Small intestine (tissue), 7 donors: Measurements from ENCODE around the gene RAB11B. TPM values are rescaled to one million over a fixed set of nuclear protein-coding genes. Genes with fewer than 3 reads are reported as not detected.
"Not testable (repeated sequence)": the region's sequence is repeated elsewhere in the genome, so short reads cannot be mapped to it uniquely, and the experiment has no call there.

Experiments used
- DNase-seq, 2 donors: peaks; one replicate each; pipeline versions ENCODE4 v3.0.0 to v3.0.0-alpha.2; 2013
- FAIRE-seq: peaks from 2 replicates; lab custom pipeline; 2012; peaks lifted over from hg19 to GRCh38; lab: Jason Lieb, UNC
- H3K27ac ChIP-seq, 3 donors: one replicate each; pipeline ENCODE4 v1.5.1; 2013; ENCODE audit warnings: low read length in 2 of 3, mild to moderate bottlenecking in 2 of 3, control low read depth in 1 of 3, inconsistent platforms in 1 of 3, low read depth in 1 of 3, moderate library complexity in 1 of 3
- H3K27me3 ChIP-seq, 3 donors: one replicate each; pipeline ENCODE4 v1.6.1; 2013; ENCODE audit warnings: low read length in 3 of 3, inconsistent platforms in 1 of 3; ENCODE audit not compliant: control insufficient read depth in 3 of 3, insufficient read depth in 3 of 3
- H3K36me3 ChIP-seq, 3 donors: one replicate each; pipeline ENCODE4 v1.6.1; 2013; ENCODE audit warnings: low read length in 3 of 3, inconsistent platforms in 1 of 3, low read depth in 1 of 3, mild to moderate bottlenecking in 1 of 3, moderate library complexity in 1 of 3; ENCODE audit not compliant: control insufficient read depth in 3 of 3, insufficient read depth in 2 of 3
- H3K4me1 ChIP-seq, 3 donors: one replicate each; pipeline ENCODE4 v1.6.1; 2013; ENCODE audit warnings: low read length in 2 of 3, inconsistent platforms in 1 of 3, low read depth in 1 of 3, mild to moderate bottlenecking in 1 of 3, moderate library complexity in 1 of 3; ENCODE audit not compliant: control insufficient read depth in 3 of 3, insufficient read depth in 2 of 3
- H3K4me3 ChIP-seq, 3 donors: one replicate each; pipeline ENCODE4 v1.5.1; 2013; ENCODE audit warnings: low read length in 3 of 3, control low read depth in 1 of 3, inconsistent platforms in 1 of 3, low read depth in 1 of 3, mild to moderate bottlenecking in 1 of 3, moderate library complexity in 1 of 3
- H3K9me3 ChIP-seq, 2 donors: one replicate each; pipeline ENCODE4 v1.6.1; 2013; ENCODE audit warnings: low read depth in 1 of 2, low read length in 1 of 2; ENCODE audit not compliant: control insufficient read depth in 2 of 2, insufficient read depth in 1 of 2
- WGBS, 3 donors: extraction: QIAGEN DNeasy Blood & Tissue Kit; methylation state at CpG; one replicate each; pipeline ENCODE4 v1.1.7; 2013; 5-methylcytosine and 5-hydroxymethylcytosine counted together
- polyA plus RNA-seq, 4 donors: library from polyadenylated mRNA; stranded (reverse) in 3 of 4; unstranded in 1 of 4; fragments of 200-250 nt in 3 of 4; fragments of 120-200 nt in 1 of 4; gene quantifications; one replicate each; pipeline versions ENCODE4 v1.2.1 to v1.2.3, GENCODE V29; 2013
- donor health status: healthy with polysubstance abuse.
- donor health status: control.
- donor health status: control.
- donor health status: Bipolar disorder and iron deficiency.
- donor health status: healthy.

The RAB11B gene
- polyA plus RNA-seq, 4 donors = 55.7 to 102 (median 72.2) TPM

- Histone ChIP-seq H3K4me1 (peaks cover 0 to 3% (median 0%) of the 10 kb centered on the region in 3 donors), H3K36me3 (peaks cover 9 to 83% (median 12%) of the 10 kb centered on the region in 3 donors), H3K27ac (no peak overlapping the region), H3K9me3 (no peaks in the 10 kb centered on the region), H3K4me3 (no peak overlapping the region), H3K27me3 (no peaks in the 10 kb centered on the region)
- WGBS, 3 donors = 91 to 95% (median 93%) methylated on average over 34 of the region's 34 CpGs
- FAIRE-seq (no peak), DNase-seq (no peak)
Measured at GRCh38 chr19:8399681-8400188, 9.6 kb downstream of the RAB11B start.

GRCh38 chr19:8401981-8402411 is 11.8 kb downstream of the RAB11B start:
- no peak for FAIRE-seq
- Histone ChIP-seq H3K4me1 (peaks cover 0 to 3% (median 0%) of the 10 kb centered on the region in 3 donors), H3K27ac (no peak overlapping the region), H3K9me3 (no peaks in the 10 kb centered on the region), H3K36me3 (peaks cover 12 to 70% (median 13%) of the 10 kb centered on the region in 3 donors), H3K4me3 (no peak overlapping the region), H3K27me3 (no peaks in the 10 kb centered on the region)
- WGBS, 3 donors = 92 to 96% (median 95%) methylated on average over 21 of the region's 21 CpGs
- no peak for DNase-seq

GRCh38 chr19:8403098-8403819 is 13.1 kb downstream of the RAB11B start:
- no peaks in the 10 kb centered on the region for H3K4me1 ChIP-seq
- no peak for FAIRE-seq
- H3K36me3 ChIP-seq = peaks cover 12 to 63% (median 13%) of the 10 kb centered on the region in 3 donors
- H3K9me3 ChIP-seq = no peaks in the 10 kb centered on the region
- H3K4me3 ChIP-seq = no peak overlapping the region
- H3K27me3 ChIP-seq = no peaks in the 10 kb centered on the region
- 88 to 96% (median 93%) methylated on average over 37 to 44 of the region's 44 CpGs for WGBS, 3 donors
- no peak for DNase-seq
- peak overlapping the region in 1 of 3 donors; percentile 14 for H3K27ac ChIP-seq

GRCh38 chr19:8403820-8404109 is 13.6 kb downstream of the RAB11B start:
- Histone ChIP-seq H3K27me3 (no peaks in the 10 kb centered on the region), H3K27ac (peak overlapping the region in 1 of 3 donors; percentile 14), H3K9me3 (no peaks in the 10 kb centered on the region), H3K4me1 (no peaks in the 10 kb centered on the region), H3K4me3 (no peak overlapping the region), H3K36me3 (peaks cover 12 to 59% (median 13%) of the 10 kb centered on the region in 3 donors)
- DNase-seq (no peak), FAIRE-seq (no peak)
- WGBS, 3 donors = 82 to 92% (median 91%) methylated on average over 16 to 24 of the region's 24 CpGs

- Histone ChIP-seq H3K36me3 (peaks cover 9 to 52% (median 13%) of the 10 kb centered on the region in 3 donors), H3K27ac (no peak overlapping the region)
- FAIRE-seq = no peak
Measured at GRCh38 chr19:8404391-8405151, 14.4 kb downstream of the RAB11B start.

GRCh38 chr19:8410718-8411117 is 20.6 kb downstream of the RAB11B start:
- FAIRE-seq, H3K9me3 ChIP-seq, H3K4me1 ChIP-seq, H3K4me3 ChIP-seq, H3K27me3 ChIP-seq, H3K27ac ChIP-seq, DNase-seq, H3K36me3 ChIP-seq: not testable (repeated sequence)
- WGBS, 3 donors = 82 to 86% (median 85%) methylated on average over 13 of the region's 13 CpGs

More at GRCh38 chr19:8404391-8405151, 14.4 kb downstream of the RAB11B start:
- H3K4me1 ChIP-seq = no peaks in the 10 kb centered on the region
- H3K27me3 ChIP-seq = no peaks in the 10 kb centered on the region
- no peak overlapping the region for H3K4me3 ChIP-seq
- H3K9me3 ChIP-seq = no peaks in the 10 kb centered on the region
- WGBS, 3 donors = 82 to 92% (median 89%) methylated on average over 18 of the region's 18 CpGs
- DNase-seq = no peak

- DNase-seq (peak; percentile 97), FAIRE-seq (no peak)
- Histone ChIP-seq H3K27me3 (no peaks in the 10 kb centered on the region), H3K27ac (peak within 1 kb of the TSS in 1 of 3 donors; percentile 40), H3K4me3 (peak within 1 kb of the TSS; percentile 45 to 87 (median 59)), H3K36me3 (no peaks in the 10 kb centered on the region), H3K9me3 (no peaks in the 10 kb centered on the region), H3K4me1 (peaks cover 0 to 4% (median 2%) of the 10 kb centered on the region in 3 donors)
- WGBS, 3 donors = 2 to 5% (median 4%) methylated on average over 36 to 89 of the region's 89 CpGs
Measured at GRCh38 chr19:8412783-8413628, 22.8 kb downstream of the RAB11B start, which contains the start of gene MARCHF2. Gene MARCHF2, plus strand, starts transcription at chr19:8413305. Its CDS starts 8,536 bp downstream, at chr19:8421841.

- no peaks in the 10 kb centered on the region for H3K27me3 ChIP-seq
- peaks cover 0 to 2% (median 0%) of the 10 kb centered on the region in 3 donors for H3K36me3 ChIP-seq
- WGBS, 3 donors = 12 to 22% (median 22%) methylated on average over 3 of the region's 3 CpGs
- FAIRE-seq (no peak), DNase-seq (no peak)
- peak overlapping the region in 1 of 3 donors; percentile 40 for H3K27ac ChIP-seq
- peaks cover 0 to 4% (median 2%) of the 10 kb centered on the region in 3 donors for H3K4me1 ChIP-seq
- H3K4me3 ChIP-seq = peak overlapping the region; percentile 45 to 87 (median 59)
- no peaks in the 10 kb centered on the region for H3K9me3 ChIP-seq
Measured at GRCh38 chr19:8413629-8413995, 23.5 kb downstream of the RAB11B start.
